Cardiac muscle cell (in vitro differentiated cells and primary cell): Measurements from ENCODE around the gene ING3. TPM values are rescaled to one million over a fixed set of nuclear protein-coding genes. Genes with fewer than 3 reads are reported as not detected.
A peak's percentile ranks its signal among the peaks of the same experiment; 100 is the strongest.

Experiments used
- DNase-seq, 2 donors: peaks; one replicate each; pipeline versions ENCODE4 v3.0.0 to v3.0.0-alpha.2; 2010 to 2017; ENCODE audit warnings: low read depth in 1 of 2, low spot score in 1 of 2
- H3K27ac ChIP-seq: fragments of 200-600 bp; sonication (generic); 2 replicates; pipeline ENCODE4 v1.5.1; 2016
- H3K27me3 ChIP-seq: fragments of 200-600 bp; sonication (generic); 2 replicates; pipeline ENCODE4 v1.6.0; 2016; ENCODE audit warnings: control low read depth
- H3K36me3 ChIP-seq: fragments of 200-600 bp; sonication (generic); 2 replicates; pipeline ENCODE4 v1.5.1; 2016; ENCODE audit warnings: control low read depth
- H3K4me1 ChIP-seq: fragments of 200-600 bp; sonication (generic); 2 replicates; pipeline ENCODE4 v1.8.1; 2017; ENCODE audit warnings: low read depth, mild to moderate bottlenecking, mixed run types
- H3K4me3 ChIP-seq: fragments of 200-600 bp; sonication (generic); 2 replicates; pipeline ENCODE4 v1.5.1; 2016; ENCODE audit warnings: mild to moderate bottlenecking
- H3K9me3 ChIP-seq: fragments of 200-600 bp; sonication (generic); 2 replicates; pipeline ENCODE4 v1.5.1; 2017; ENCODE audit warnings: low read depth, mild to moderate bottlenecking, control low read depth
- polyA plus RNA-seq: library from polyadenylated mRNA; unstranded; fragments of >200 nt; fragmentation: Nextera tagmentation; extraction: Ambion mirVana; gene quantifications from 2 replicates; pipeline ENCODE4 v1.2.1, GENCODE V29; 2016
- total RNA-seq: library from RNA; depleted of rRNA; stranded (reverse); fragments of >200 nt; gene quantifications from 2 replicates; pipeline ENCODE4 v1.2.3, GENCODE V29; 2016
- TF ChIP-seq, protein P1 (sequence below): IDR thresholded peaks from 2 replicates; pipeline ENCODE4 v1.5.1; 2012; ENCODE audit warnings: low read depth, mild to moderate bottlenecking, low read length

Gene ING3
- total and polyA plus RNA-seq, 2 experiments from 2014 or later: 10.7 to 18.4 TPM

- H3K27ac ChIP-seq: no peak overlapping the region
- DNase-seq: no peak
- no peaks in the 10 kb centered on the region for H3K27me3 ChIP-seq
- no peak overlapping the region for H3K4me3 ChIP-seq
- TF ChIP-seq, protein P1, sequence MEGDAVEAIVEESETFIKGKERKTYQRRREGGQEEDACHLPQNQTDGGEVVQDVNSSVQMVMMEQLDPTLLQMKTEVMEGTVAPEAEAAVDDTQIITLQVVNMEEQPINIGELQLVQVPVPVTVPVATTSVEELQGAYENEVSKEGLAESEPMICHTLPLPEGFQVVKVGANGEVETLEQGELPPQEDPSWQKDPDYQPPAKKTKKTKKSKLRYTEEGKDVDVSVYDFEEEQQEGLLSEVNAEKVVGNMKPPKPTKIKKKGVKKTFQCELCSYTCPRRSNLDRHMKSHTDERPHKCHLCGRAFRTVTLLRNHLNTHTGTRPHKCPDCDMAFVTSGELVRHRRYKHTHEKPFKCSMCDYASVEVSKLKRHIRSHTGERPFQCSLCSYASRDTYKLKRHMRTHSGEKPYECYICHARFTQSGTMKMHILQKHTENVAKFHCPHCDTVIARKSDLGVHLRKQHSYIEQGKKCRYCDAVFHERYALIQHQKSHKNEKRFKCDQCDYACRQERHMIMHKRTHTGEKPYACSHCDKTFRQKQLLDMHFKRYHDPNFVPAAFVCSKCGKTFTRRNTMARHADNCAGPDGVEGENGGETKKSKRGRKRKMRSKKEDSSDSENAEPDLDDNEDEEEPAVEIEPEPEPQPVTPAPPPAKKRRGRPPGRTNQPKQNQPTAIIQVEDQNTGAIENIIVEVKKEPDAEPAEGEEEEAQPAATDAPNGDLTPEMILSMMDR: no peak
- H3K9me3 ChIP-seq: no peaks in the 10 kb centered on the region
- H3K36me3 ChIP-seq: no peaks in the 10 kb centered on the region
- H3K4me1 ChIP-seq: no peaks in the 10 kb centered on the region
Observed at GRCh38 chr7:121012919-121013318, 62.3 kb downstream of the ING3 start.

- TF ChIP-seq, protein P1: no peak
- Histone ChIP-seq H3K36me3 (no peaks in the 10 kb centered on the region), H3K4me1 (peaks cover 2% of the 10 kb centered on the region), H3K27me3 (no peaks in the 10 kb centered on the region), H3K4me3 (no peak overlapping the region), H3K9me3 (no peaks in the 10 kb centered on the region), H3K27ac (no peak overlapping the region)
- DNase-seq: no peak
Observed at GRCh38 chr7:121015560-121015959, 65.0 kb downstream of the ING3 start.

- H3K27ac ChIP-seq: no peak overlapping the region
- H3K4me1 ChIP-seq: peaks cover 2% of the 10 kb centered on the region
- no peaks in the 10 kb centered on the region for H3K36me3 ChIP-seq
- H3K9me3 ChIP-seq: no peaks in the 10 kb centered on the region
- H3K27me3 ChIP-seq: no peaks in the 10 kb centered on the region
- TF ChIP-seq, protein P1: no peak
- DNase-seq: peak in 1 of 2 donors; percentile 40
- H3K4me3 ChIP-seq: no peak overlapping the region
Observed at GRCh38 chr7:121016966-121017365, 66.4 kb downstream of the ING3 start.

GRCh38 chr7:121017586-121017985 lies 67.0 kb downstream of the ING3 start:
- TF ChIP-seq, protein P1: no peak

DNA sequence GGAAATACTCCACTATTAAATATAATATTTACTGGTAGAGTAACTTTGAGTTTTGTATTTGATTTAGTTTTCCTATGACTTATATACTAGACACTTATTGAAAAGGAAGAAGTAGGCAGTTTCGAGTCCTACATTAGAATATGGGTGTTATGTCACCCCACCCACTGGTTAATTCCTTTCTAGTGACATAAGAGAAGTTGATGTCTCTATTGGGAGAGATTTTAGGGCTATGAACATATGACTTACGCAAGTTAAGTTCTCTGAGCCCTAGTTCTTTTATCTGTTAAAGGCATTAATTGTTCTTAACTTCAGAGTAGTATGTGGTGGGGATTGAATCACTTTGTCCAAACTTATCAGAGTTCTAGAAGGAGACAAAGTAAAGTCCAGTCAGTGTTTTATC lies 68.4 kb downstream of the ING3 start:
- peaks cover 10% of the 10 kb centered on the region for H3K4me1 ChIP-seq
- H3K4me3 ChIP-seq: no peak overlapping the region
- TF ChIP-seq, protein P1: no peak
- H3K27ac ChIP-seq: no peak overlapping the region
- peak in 1 of 2 donors; percentile 76 for DNase-seq
- no peaks in the 10 kb centered on the region for H3K27me3 ChIP-seq
- H3K36me3 ChIP-seq: no peaks in the 10 kb centered on the region
- H3K9me3 ChIP-seq: no peaks in the 10 kb centered on the region

More at GRCh38 chr7:121017586-121017985, 67.0 kb downstream of the ING3 start:
- no peak for DNase-seq
- H3K4me3 ChIP-seq: no peak overlapping the region
- no peaks in the 10 kb centered on the region for H3K9me3 ChIP-seq
- H3K27ac ChIP-seq: no peak overlapping the region
- peaks cover 2% of the 10 kb centered on the region for H3K4me1 ChIP-seq
- H3K27me3 ChIP-seq: no peaks in the 10 kb centered on the region
- H3K36me3 ChIP-seq: no peaks in the 10 kb centered on the region
